ENCODE measurements around the gene ZNF396.

Gene ZNF396

GRCh38 chr18:35376742-35377695 is at the start of gene ZNF396:
Gene ZNF396 (minus strand): TSS chr18:35377337. CDS start chr18:35374292, 3,045 bp downstream.
- TF ChIP-seq ZBTB7A (IDR thresholded peaks at IDR 0.05; ENCODE audit: low read depth), result peak; percentile 92
- no peak for TF ChIP-seq TAF1 (IDR thresholded peaks at IDR 0.05; ENCODE audit: low read depth)

- TF ChIP-seq TEAD4 (IDR thresholded peaks at IDR 0.05), result no peak
- TF ChIP-seq USF1 (IDR thresholded peaks at IDR 0.05), result no peak
- no peak for TF ChIP-seq REST (IDR thresholded peaks at IDR 0.05; ENCODE audit: low read depth)
- no peak for TF ChIP-seq ZBTB7A (IDR thresholded peaks at IDR 0.05; ENCODE audit: low read depth)
- TF ChIP-seq TAF1 (IDR thresholded peaks at IDR 0.05; ENCODE audit: low read depth), result no peak
- no peak for TF ChIP-seq EGR1 (IDR thresholded peaks at IDR 0.05)
- no peak for TF ChIP-seq FOXM1 (IDR thresholded peaks at IDR 0.05; ENCODE audit: borderline replicate concordance, low read depth)
- TF ChIP-seq EP300 (IDR thresholded peaks at IDR 0.05; ENCODE audit: borderline replicate concordance), result no peak
Observed at GRCh38 chr18:35426786-35427185, 49.6 kb upstream of the ZNF396 start.

GRCh38 chr18:35424356-35424755 is 47.2 kb upstream of the ZNF396 start:
- no peak for TF ChIP-seq CREB1 (IDR thresholded peaks at IDR 0.05; ENCODE audit: low read depth)
- TF ChIP-seq NFIC (IDR thresholded peaks at IDR 0.05), result no peak
- TF ChIP-seq YY1 (IDR thresholded peaks at IDR 0.05; ENCODE audit: low read depth), result no peak
- TF ChIP-seq TEAD4 (IDR thresholded peaks at IDR 0.05), result no peak
- no peak for TF ChIP-seq TAF1 (IDR thresholded peaks at IDR 0.05; ENCODE audit: low read depth)
- no peak for TF ChIP-seq ZBTB7A (IDR thresholded peaks at IDR 0.05; ENCODE audit: low read depth)
- TF ChIP-seq EGR1 (IDR thresholded peaks at IDR 0.05), result no peak
- no peak for TF ChIP-seq TCF12 (IDR thresholded peaks at IDR 0.05; ENCODE audit: low read depth)
- TF ChIP-seq FOXM1 (IDR thresholded peaks at IDR 0.05; ENCODE audit: borderline replicate concordance, low read depth), result no peak
- TF ChIP-seq, protein P1, sequence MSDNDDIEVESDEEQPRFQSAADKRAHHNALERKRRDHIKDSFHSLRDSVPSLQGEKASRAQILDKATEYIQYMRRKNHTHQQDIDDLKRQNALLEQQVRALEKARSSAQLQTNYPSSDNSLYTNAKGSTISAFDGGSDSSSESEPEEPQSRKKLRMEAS (IDR thresholded peaks at IDR 0.05), result no peak
- no peak for TF ChIP-seq REST (IDR thresholded peaks at IDR 0.05; ENCODE audit: low read depth)
- TF ChIP-seq CEBPB (IDR thresholded peaks at IDR 0.05), result no peak
- no peak for TF ChIP-seq USF1 (IDR thresholded peaks at IDR 0.05)
- no peak for TF ChIP-seq RAD21 (IDR thresholded peaks at IDR 0.05; ENCODE audit: low read depth)
- TF ChIP-seq EP300 (IDR thresholded peaks at IDR 0.05; ENCODE audit: borderline replicate concordance), result no peak

DNA sequence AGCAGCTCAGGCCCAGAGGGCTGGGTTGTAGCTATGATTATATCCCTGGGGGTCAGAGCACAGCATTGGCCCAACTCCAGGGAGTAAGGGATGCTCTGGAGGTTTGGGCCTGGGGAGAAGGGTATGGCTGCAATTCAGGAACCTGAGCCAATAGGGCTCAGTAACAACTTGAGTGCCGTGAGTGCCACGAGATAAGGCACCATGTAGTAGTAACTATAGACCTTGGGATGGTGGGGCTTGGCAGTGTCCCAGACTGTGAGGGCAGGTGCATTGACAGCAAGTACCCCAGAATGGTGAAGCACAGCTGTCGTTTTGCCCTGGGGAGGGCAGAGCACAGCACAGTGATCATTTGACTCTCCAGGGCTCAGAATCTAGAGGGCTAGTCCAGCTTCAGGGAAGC is 45.1 kb upstream of the ZNF396 start:
- no peak for TF ChIP-seq TAF1 (IDR thresholded peaks at IDR 0.05; ENCODE audit: low read depth)
- no peak for TF ChIP-seq USF1 (IDR thresholded peaks at IDR 0.05)
- no peak for TF ChIP-seq CREB1 (IDR thresholded peaks at IDR 0.05; ENCODE audit: low read depth)
- TF ChIP-seq, protein P1 (IDR thresholded peaks at IDR 0.05), result no peak
- no peak for TF ChIP-seq RAD21 (IDR thresholded peaks at IDR 0.05; ENCODE audit: low read depth)
- TF ChIP-seq TEAD4 (IDR thresholded peaks at IDR 0.05), result no peak
- TF ChIP-seq CEBPB (IDR thresholded peaks at IDR 0.05), result no peak
- TF ChIP-seq EGR1 (IDR thresholded peaks at IDR 0.05), result no peak
- TF ChIP-seq TCF12 (IDR thresholded peaks at IDR 0.05; ENCODE audit: low read depth), result no peak

DNA sequence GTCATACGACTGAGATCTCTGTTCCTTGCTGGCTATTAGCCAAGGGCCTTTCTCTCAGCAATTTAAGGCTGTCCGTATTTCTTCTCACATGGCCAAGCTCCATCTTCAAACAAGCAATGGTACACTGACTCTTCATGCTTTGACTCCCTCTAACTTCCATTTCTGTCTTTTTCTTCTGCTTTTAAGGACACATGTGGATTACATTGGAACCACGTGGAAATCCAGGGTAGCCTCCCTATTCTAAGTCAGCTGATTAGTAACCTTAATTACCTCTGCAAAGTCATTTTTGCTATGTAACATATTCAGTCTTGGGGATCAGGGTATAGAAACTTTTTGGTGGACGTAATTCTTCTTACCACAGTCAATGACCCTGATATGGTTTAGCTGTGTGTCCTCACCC is 41.5 kb upstream of the ZNF396 start:
- TF ChIP-seq FOXM1 (IDR thresholded peaks at IDR 0.05; ENCODE audit: borderline replicate concordance, low read depth) (no peak), YY1 (IDR thresholded peaks at IDR 0.05; ENCODE audit: low read depth) (no peak), NFIC (IDR thresholded peaks at IDR 0.05) (no peak), TCF12 (IDR thresholded peaks at IDR 0.05; ENCODE audit: low read depth) (no peak), RAD21 (IDR thresholded peaks at IDR 0.05; ENCODE audit: low read depth) (no peak), EP300 (IDR thresholded peaks at IDR 0.05; ENCODE audit: borderline replicate concordance) (no peak), CEBPB (IDR thresholded peaks at IDR 0.05) (no peak), USF1 (IDR thresholded peaks at IDR 0.05) (no peak), EGR1 (IDR thresholded peaks at IDR 0.05) (no peak)
